Right lobe of liver (tissue), 4 donors: Measurements from ENCODE around the gene MINDY1.

Experiments used
- POLR2A ChIP-seq: fragments of 450-650 bp; IDR thresholded peaks from one replicate; pipeline ENCODE4 v1.6.1; 2017; ENCODE audit warnings: antibody characterized with exemption, mild to moderate bottlenecking
- TF ChIP-seq, protein P1 (sequence below), 4 donors: fragments of 200-600 bp in 3 of 4; fragments of 450-650 bp in 1 of 4; IDR thresholded peaks; one replicate each; pipeline versions ENCODE4 v1.5.1 to v1.8.0; 2016 to 2022; ENCODE audit warnings: antibody characterized with exemption in 4 of 4, mild to moderate bottlenecking in 2 of 4
- donor health status: DM: no; HTN: no; CAD: no.
- donor health status: DM: no; HTN: no; CAD: no.
- donor health status: DM: no; HTN: yes; CAD: no.

- TF ChIP-seq, protein P1, sequence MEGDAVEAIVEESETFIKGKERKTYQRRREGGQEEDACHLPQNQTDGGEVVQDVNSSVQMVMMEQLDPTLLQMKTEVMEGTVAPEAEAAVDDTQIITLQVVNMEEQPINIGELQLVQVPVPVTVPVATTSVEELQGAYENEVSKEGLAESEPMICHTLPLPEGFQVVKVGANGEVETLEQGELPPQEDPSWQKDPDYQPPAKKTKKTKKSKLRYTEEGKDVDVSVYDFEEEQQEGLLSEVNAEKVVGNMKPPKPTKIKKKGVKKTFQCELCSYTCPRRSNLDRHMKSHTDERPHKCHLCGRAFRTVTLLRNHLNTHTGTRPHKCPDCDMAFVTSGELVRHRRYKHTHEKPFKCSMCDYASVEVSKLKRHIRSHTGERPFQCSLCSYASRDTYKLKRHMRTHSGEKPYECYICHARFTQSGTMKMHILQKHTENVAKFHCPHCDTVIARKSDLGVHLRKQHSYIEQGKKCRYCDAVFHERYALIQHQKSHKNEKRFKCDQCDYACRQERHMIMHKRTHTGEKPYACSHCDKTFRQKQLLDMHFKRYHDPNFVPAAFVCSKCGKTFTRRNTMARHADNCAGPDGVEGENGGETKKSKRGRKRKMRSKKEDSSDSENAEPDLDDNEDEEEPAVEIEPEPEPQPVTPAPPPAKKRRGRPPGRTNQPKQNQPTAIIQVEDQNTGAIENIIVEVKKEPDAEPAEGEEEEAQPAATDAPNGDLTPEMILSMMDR (IDR thresholded peaks at IDR 0.05): no peak
- no peak for TF ChIP-seq POLR2A
Measured at GRCh38 chr1:151002611-151003010, 4.1 kb downstream of the MINDY1 start.
